ENCODE results near the gene DPY19L1. TPM values are rescaled to one million over a fixed set of nuclear protein-coding genes. Genes with fewer than 3 reads are reported as not detected.

The DPY19L1 gene
- total RNA-seq, 2 donors from 2014 or later, result 15.4 to 17.9 TPM

DNA sequence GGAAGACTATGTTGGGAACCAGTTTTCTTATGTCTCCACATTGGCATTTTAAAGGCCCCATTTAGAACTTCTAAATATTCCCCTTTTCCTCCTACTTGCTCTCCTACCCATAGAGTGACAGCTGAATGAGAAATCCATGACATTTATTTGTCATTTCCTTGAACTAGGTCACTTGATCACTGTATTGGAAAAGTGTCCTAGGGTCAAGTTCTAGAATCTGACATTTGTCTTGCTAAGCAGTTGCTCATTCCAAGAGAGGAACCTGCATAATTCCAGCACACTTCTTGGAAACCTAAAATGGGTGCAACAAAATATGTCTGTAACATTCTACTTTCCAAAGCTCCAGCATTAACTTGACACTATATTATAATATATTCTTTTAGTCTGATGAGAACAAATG lies 3.6 kb upstream of the DPY19L1 start:
- no peak overlapping the region for H3K27ac Mint-ChIP-seq
- H3K4me1 Mint-ChIP-seq, result peaks cover 4% of the 10 kb centered on the region
- no peaks in the 10 kb centered on the region for H3K9me3 Mint-ChIP-seq
- no peaks in the 10 kb centered on the region for H3K27me3 Mint-ChIP-seq
- ATAC-seq (replicated peaks), result no peak
- H3K4me3 Mint-ChIP-seq, result no peak overlapping the region
- peaks cover 8% of the 10 kb centered on the region for H3K36me3 Mint-ChIP-seq (ENCODE audit: low read depth)

DNA sequence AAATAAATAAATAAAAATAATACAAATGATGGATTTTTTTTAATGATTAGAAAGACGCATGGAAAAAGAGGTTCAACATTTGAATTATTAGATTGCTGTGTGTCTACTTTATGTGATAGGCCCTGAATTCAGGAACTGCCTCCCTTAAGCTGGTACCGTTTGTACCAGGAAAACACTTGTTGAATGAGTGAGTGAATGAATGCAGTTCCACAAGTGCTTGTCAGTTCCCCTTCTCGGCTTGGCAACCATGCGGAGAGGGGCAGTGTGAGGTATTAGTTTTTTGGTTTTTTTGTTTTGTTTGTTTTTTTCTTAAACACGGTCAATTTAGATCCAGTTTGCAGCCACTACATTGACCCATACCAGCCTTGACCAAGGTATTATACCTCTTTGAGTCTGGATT lies 2.1 kb upstream of the DPY19L1 start:
- peaks cover 17% of the 10 kb centered on the region for H3K4me1 Mint-ChIP-seq
- H3K27ac Mint-ChIP-seq, result no peak overlapping the region
- H3K4me3 Mint-ChIP-seq, result no peak overlapping the region
- peaks cover 8% of the 10 kb centered on the region for H3K36me3 Mint-ChIP-seq (ENCODE audit: low read depth)
- no peaks in the 10 kb centered on the region for H3K27me3 Mint-ChIP-seq
- no peaks in the 10 kb centered on the region for H3K9me3 Mint-ChIP-seq
- no peak for ATAC-seq (replicated peaks)

DNA sequence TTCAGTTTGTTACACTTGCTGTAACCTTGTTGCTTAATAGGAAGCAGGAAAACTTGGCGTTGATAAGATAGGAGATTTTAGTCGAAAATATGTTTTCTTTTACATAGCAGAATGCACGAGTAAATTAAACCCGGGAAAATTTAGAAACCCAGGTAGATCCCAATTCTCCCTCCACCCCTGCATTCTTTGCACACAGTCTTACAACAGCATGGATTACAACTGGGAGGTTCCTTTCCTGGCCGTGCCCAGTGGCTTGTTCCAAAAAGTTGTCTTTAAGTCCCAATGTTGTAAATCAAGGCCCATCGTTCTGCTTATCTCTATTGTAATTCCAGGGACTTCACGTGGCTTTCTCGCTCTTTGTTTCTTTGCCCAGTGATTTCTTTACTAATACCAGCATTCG lies 1.1 kb upstream of the DPY19L1 start:
- peaks cover 8% of the 10 kb centered on the region for H3K36me3 Mint-ChIP-seq (ENCODE audit: low read depth)

GRCh38 chr7:35037526-35038341 lies 449 bp upstream of the DPY19L1 start:
- Mint-ChIP-seq H3K4me1 (peaks cover 24% of the 10 kb centered on the region), H3K9me3 (no peaks in the 10 kb centered on the region), H3K36me3 (ENCODE audit: low read depth) (peaks cover 8% of the 10 kb centered on the region), H3K27ac (peak overlapping the region; percentile 48), H3K27me3 (no peaks in the 10 kb centered on the region), H3K4me3 (peak overlapping the region; percentile 78)
- ATAC-seq (replicated peaks), result peak; percentile 78

More for the DNA sequence above, 1.1 kb upstream of the DPY19L1 start:
- H3K27ac Mint-ChIP-seq, result peak overlapping the region; percentile 48
- H3K27me3 Mint-ChIP-seq, result no peaks in the 10 kb centered on the region
- no peak for ATAC-seq (replicated peaks)
- peaks cover 17% of the 10 kb centered on the region for H3K4me1 Mint-ChIP-seq
- peak overlapping the region; percentile 78 for H3K4me3 Mint-ChIP-seq
- H3K9me3 Mint-ChIP-seq, result no peaks in the 10 kb centered on the region

- peak overlapping the region; percentile 95 for H3K4me3 Mint-ChIP-seq
- peak overlapping the region; percentile 98 for H3K27ac Mint-ChIP-seq
- H3K9me3 Mint-ChIP-seq, result no peaks in the 10 kb centered on the region
- ATAC-seq (replicated peaks), result peak; percentile 15
- H3K4me1 Mint-ChIP-seq, result peaks cover 29% of the 10 kb centered on the region
- peaks cover 8% of the 10 kb centered on the region for H3K36me3 Mint-ChIP-seq (ENCODE audit: low read depth)
- H3K27me3 Mint-ChIP-seq, result no peaks in the 10 kb centered on the region
Measured at GRCh38 chr7:35036361-35037171, 719 bp downstream of the DPY19L1 start.

GRCh38 chr7:35035511-35035961 lies 1.7 kb downstream of the DPY19L1 start:
- peak overlapping the region; percentile 95 for H3K4me3 Mint-ChIP-seq
- H3K9me3 Mint-ChIP-seq, result no peaks in the 10 kb centered on the region
- peaks cover 8% of the 10 kb centered on the region for H3K36me3 Mint-ChIP-seq (ENCODE audit: low read depth)
- H3K27ac Mint-ChIP-seq, result peak overlapping the region; percentile 98
- no peaks in the 10 kb centered on the region for H3K27me3 Mint-ChIP-seq
- H3K4me1 Mint-ChIP-seq, result peaks cover 33% of the 10 kb centered on the region
- peak; percentile 33 for ATAC-seq (replicated peaks)

DNA sequence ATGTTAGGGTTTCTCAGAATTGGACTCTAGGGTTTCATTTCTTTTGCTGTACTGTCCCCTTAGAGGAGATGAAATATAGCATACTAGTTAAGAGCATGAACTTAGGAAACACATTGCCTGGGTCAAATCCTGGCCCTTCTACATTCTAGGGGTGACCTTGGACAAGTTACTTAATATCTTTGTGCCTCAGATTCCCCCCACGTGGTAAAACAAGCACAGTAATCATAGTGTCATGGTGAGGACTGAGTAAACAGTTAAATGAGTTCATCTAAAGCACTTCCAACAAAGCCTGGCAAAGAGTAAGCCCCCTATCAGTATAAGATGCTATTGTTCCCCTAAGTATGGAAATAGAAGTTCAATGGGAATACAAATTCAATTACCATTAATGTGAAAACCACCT lies 5.1 kb downstream of the DPY19L1 start:
- Mint-ChIP-seq H3K27me3 (no peaks in the 10 kb centered on the region), H3K4me3 (no peak overlapping the region), H3K4me1 (peaks cover 39% of the 10 kb centered on the region), H3K36me3 (ENCODE audit: low read depth) (peaks cover 8% of the 10 kb centered on the region), H3K27ac (no peak overlapping the region), H3K9me3 (no peaks in the 10 kb centered on the region)
- ATAC-seq (replicated peaks), result no peak

- Mint-ChIP-seq H3K27ac (no peak overlapping the region), H3K36me3 (ENCODE audit: low read depth) (no peaks in the 10 kb centered on the region), H3K27me3 (no peaks in the 10 kb centered on the region), H3K4me3 (no peak overlapping the region), H3K9me3 (no peaks in the 10 kb centered on the region), H3K4me1 (peaks cover 34% of the 10 kb centered on the region)
- ATAC-seq (replicated peaks), result no peak
Measured at GRCh38 chr7:35030848-35031247, 6.4 kb downstream of the DPY19L1 start.

DNA sequence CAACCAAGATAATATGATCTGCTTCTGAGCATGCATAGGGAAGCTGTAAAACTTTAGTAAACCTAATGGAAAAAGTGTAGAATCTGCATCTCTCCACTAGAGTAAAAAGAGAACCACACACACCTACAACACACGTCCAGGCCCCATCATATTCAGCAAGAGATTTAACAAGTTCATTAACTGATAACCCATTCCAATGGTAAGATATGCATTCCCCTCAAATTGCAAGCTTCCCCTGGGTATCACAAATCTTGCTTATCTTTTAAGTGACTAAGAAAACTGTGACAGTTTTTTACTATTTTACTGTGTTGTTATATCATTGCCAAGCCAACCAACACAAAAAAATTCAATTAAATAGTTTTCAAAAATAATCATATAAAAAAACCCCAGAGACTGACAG lies 8.0 kb downstream of the DPY19L1 start:
- no peak for ATAC-seq (replicated peaks)
- H3K36me3 Mint-ChIP-seq (ENCODE audit: low read depth), result no peaks in the 10 kb centered on the region
- no peaks in the 10 kb centered on the region for H3K9me3 Mint-ChIP-seq
- H3K4me3 Mint-ChIP-seq, result no peak overlapping the region
- H3K27ac Mint-ChIP-seq, result no peak overlapping the region
- H3K27me3 Mint-ChIP-seq, result no peaks in the 10 kb centered on the region
- peaks cover 32% of the 10 kb centered on the region for H3K4me1 Mint-ChIP-seq

DNA sequence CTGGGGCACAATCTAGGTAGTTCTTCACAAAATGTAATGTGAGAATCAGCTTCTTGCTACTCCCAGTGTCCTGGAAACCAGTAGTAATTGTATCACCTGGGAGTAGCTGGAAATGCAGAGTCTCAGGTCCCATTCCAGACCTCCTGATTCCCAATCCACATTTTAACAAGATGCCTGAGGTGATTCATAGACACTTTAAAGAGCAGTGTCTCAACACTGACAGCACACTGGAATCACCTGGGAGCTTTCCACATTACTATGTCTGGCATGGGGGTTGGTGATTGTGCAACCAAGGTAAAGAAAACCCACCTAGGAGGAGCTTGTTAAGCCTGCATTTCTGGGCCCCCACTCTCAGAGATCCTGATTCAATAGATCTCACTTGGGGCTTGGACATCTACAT lies 11.1 kb downstream of the DPY19L1 start:
- no peak for ATAC-seq (replicated peaks)
- Mint-ChIP-seq H3K9me3 (no peaks in the 10 kb centered on the region), H3K27ac (no peak overlapping the region), H3K4me1 (peaks cover 22% of the 10 kb centered on the region), H3K4me3 (no peak overlapping the region), H3K27me3 (no peaks in the 10 kb centered on the region), H3K36me3 (ENCODE audit: low read depth) (no peaks in the 10 kb centered on the region)

GRCh38 chr7:35025369-35025870 lies 11.9 kb downstream of the DPY19L1 start:
- no peak overlapping the region for H3K27ac Mint-ChIP-seq
- H3K4me3 Mint-ChIP-seq, result no peak overlapping the region
- H3K9me3 Mint-ChIP-seq, result no peaks in the 10 kb centered on the region
- no peaks in the 10 kb centered on the region for H3K27me3 Mint-ChIP-seq
- no peak for ATAC-seq (replicated peaks)
- H3K36me3 Mint-ChIP-seq (ENCODE audit: low read depth), result no peaks in the 10 kb centered on the region
- H3K4me1 Mint-ChIP-seq, result peaks cover 16% of the 10 kb centered on the region

DNA sequence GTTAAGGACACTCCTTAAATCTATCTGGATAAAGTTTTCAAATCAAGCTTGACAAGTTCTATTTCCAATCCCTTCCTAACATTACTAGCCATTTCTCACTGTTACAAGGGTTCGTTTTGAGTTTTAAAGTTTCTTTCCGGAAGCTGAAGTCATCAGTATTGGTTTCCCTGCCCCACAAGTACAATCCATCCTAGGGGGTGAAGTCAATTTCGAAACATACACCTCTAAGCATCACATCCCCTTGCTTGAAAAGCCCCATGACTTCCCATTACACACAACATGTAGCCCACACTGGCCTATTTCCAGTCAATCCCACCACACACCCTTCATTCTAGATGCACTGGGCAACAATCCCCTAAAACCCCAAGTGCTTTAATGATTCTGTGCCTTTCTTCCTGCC lies 13.0 kb downstream of the DPY19L1 start:
- no peaks in the 10 kb centered on the region for H3K36me3 Mint-ChIP-seq (ENCODE audit: low read depth)
- no peak overlapping the region for H3K4me3 Mint-ChIP-seq
- ATAC-seq (replicated peaks), result peak; percentile 63
- H3K4me1 Mint-ChIP-seq, result peaks cover 17% of the 10 kb centered on the region
- no peaks in the 10 kb centered on the region for H3K27me3 Mint-ChIP-seq
- no peaks in the 10 kb centered on the region for H3K9me3 Mint-ChIP-seq
- H3K27ac Mint-ChIP-seq, result peak overlapping the region; percentile 34

GRCh38 chr7:35022725-35023124 lies 14.6 kb downstream of the DPY19L1 start:
- Mint-ChIP-seq H3K27ac (no peak overlapping the region), H3K27me3 (no peaks in the 10 kb centered on the region), H3K36me3 (ENCODE audit: low read depth) (no peaks in the 10 kb centered on the region), H3K4me3 (no peak overlapping the region), H3K4me1 (peaks cover 17% of the 10 kb centered on the region), H3K9me3 (no peaks in the 10 kb centered on the region)
- no peak for ATAC-seq (replicated peaks)

GRCh38 chr7:35021445-35021844 lies 15.8 kb downstream of the DPY19L1 start:
- Mint-ChIP-seq H3K4me1 (peaks cover 17% of the 10 kb centered on the region), H3K9me3 (no peaks in the 10 kb centered on the region), H3K4me3 (no peak overlapping the region), H3K27ac (no peak overlapping the region), H3K36me3 (ENCODE audit: low read depth) (peaks cover 8% of the 10 kb centered on the region), H3K27me3 (no peaks in the 10 kb centered on the region)
- ATAC-seq (replicated peaks), result no peak

GRCh38 chr7:35019801-35020200 lies 17.5 kb downstream of the DPY19L1 start:
- H3K9me3 Mint-ChIP-seq, result no peaks in the 10 kb centered on the region
- peaks cover 11% of the 10 kb centered on the region for H3K4me1 Mint-ChIP-seq
- H3K36me3 Mint-ChIP-seq (ENCODE audit: low read depth), result peaks cover 20% of the 10 kb centered on the region
- H3K27ac Mint-ChIP-seq, result no peak overlapping the region
- no peak overlapping the region for H3K4me3 Mint-ChIP-seq
- H3K27me3 Mint-ChIP-seq, result no peaks in the 10 kb centered on the region
- ATAC-seq (replicated peaks), result no peak
